ENCODE measurements around the gene CAB39. TPM values are rescaled to one million over a fixed set of nuclear protein-coding genes. Genes with fewer than 3 reads are reported as not detected.
A peak's percentile ranks its signal among the peaks of the same experiment; 100 is the strongest.

The CAB39 gene
- total RNA-seq, 4 donors from 2014 or later, result 67.3 to 137 (median 123) TPM

DNA sequence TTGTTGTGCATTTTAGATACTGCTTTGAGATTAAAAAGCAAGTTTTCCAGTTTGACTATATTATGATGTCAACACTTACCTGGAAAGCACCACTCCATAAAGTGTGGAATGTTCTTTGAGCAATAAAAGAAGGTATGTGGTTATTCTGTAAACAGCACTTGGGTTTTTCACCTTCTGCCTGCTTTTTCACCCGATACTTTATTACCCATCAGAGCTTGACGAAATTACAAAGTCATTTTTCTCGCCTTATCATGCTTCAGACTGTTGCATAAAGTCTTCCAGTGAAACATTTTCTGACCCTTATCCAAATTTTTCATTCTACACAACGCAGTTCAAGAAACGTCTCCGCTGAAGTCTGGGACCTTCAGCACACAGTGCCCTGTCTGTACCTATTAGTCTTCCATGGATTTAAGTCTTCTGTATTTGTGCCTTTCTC is 25.2 kb downstream of the CAB39 start:
- no peaks in the 10 kb centered on the region for H3K27me3 ChIP-seq
- H3K4me1 ChIP-seq, result peaks cover 35 to 69% (median 58%) of the 10 kb centered on the region in 4 donors
- in situ Hi-C loops (cut with MboI; ENCODE audit: low pct_ligation_motif_present in 1 of 4, low pct_unique_long_range_greater_than_20kb in 1 of 4, low sequenced_read_pairs in 3 of 4) (no loop called here), intact Hi-C loops (cut with DNase I; ENCODE audit: low total_unique reads) (no loop called here)
- TF ChIP-seq POLR2AphosphoS5 (IDR thresholded peaks at IDR 0.05) (peak in 2 of 3 donors; percentile 32 to 54), POLR2A (IDR thresholded peaks at IDR 0.05) (no peak), EP300 (IDR thresholded peaks at IDR 0.05; ENCODE audit: low read depth) (peak; percentile 11)
- TF ChIP-seq, protein P1, sequence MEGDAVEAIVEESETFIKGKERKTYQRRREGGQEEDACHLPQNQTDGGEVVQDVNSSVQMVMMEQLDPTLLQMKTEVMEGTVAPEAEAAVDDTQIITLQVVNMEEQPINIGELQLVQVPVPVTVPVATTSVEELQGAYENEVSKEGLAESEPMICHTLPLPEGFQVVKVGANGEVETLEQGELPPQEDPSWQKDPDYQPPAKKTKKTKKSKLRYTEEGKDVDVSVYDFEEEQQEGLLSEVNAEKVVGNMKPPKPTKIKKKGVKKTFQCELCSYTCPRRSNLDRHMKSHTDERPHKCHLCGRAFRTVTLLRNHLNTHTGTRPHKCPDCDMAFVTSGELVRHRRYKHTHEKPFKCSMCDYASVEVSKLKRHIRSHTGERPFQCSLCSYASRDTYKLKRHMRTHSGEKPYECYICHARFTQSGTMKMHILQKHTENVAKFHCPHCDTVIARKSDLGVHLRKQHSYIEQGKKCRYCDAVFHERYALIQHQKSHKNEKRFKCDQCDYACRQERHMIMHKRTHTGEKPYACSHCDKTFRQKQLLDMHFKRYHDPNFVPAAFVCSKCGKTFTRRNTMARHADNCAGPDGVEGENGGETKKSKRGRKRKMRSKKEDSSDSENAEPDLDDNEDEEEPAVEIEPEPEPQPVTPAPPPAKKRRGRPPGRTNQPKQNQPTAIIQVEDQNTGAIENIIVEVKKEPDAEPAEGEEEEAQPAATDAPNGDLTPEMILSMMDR (IDR thresholded peaks at IDR 0.05), result no peak
- H3K9me3 ChIP-seq, result no peaks in the 10 kb centered on the region
- H3K4me3 ChIP-seq, result no peak overlapping the region
- WGBS, 2 donors (ENCODE audit: low coverage in 1 of 2), result 21 to 47% methylated on average over 5 to 6 of the region's 6 CpGs
- no peak for DNase-seq
- peak overlapping the region; percentile 78 to 87 (median 85) for H3K27ac ChIP-seq
- no peaks in the 10 kb centered on the region for H3K36me3 ChIP-seq

- Histone ChIP-seq H3K4me3 (no peak overlapping the region), H3K27me3 (no peaks in the 10 kb centered on the region), H3K4me1 (peaks cover 31 to 63% (median 52%) of the 10 kb centered on the region in 4 donors), H3K27ac (peak overlapping the region; percentile 78 to 87 (median 85)), H3K9me3 (no peaks in the 10 kb centered on the region), H3K36me3 (no peaks in the 10 kb centered on the region)
- 8 to 22% methylated on average over 1 of the region's 1 CpG for WGBS, 2 donors (ENCODE audit: low coverage in 1 of 2)
- no peak for DNase-seq
- intact Hi-C loops (cut with DNase I; ENCODE audit: low total_unique reads), result no loop called here
- in situ Hi-C loops (cut with MboI; ENCODE audit: low pct_ligation_motif_present in 1 of 4, low pct_unique_long_range_greater_than_20kb in 1 of 4, low sequenced_read_pairs in 3 of 4), result no loop called here
- TF ChIP-seq, protein P1 (IDR thresholded peaks at IDR 0.05), result no peak
- TF ChIP-seq POLR2A (IDR thresholded peaks at IDR 0.05), result no peak
- no peak for TF ChIP-seq EP300 (IDR thresholded peaks at IDR 0.05; ENCODE audit: low read depth)
- no peak for TF ChIP-seq POLR2AphosphoS5 (IDR thresholded peaks at IDR 0.05)
Measured at GRCh38 chr2:230738391-230738811, 25.8 kb downstream of the CAB39 start.

- in situ Hi-C loops (cut with MboI; ENCODE audit: low pct_ligation_motif_present in 1 of 4, low pct_unique_long_range_greater_than_20kb in 1 of 4, low sequenced_read_pairs in 3 of 4) (no loop called here), intact Hi-C loops (cut with DNase I; ENCODE audit: low total_unique reads) (no loop called here)
- H3K9me3 ChIP-seq, result no peaks in the 10 kb centered on the region
- no peaks in the 10 kb centered on the region for H3K36me3 ChIP-seq
- H3K27ac ChIP-seq, result peak overlapping the region; percentile 78 to 87 (median 85)
- no peaks in the 10 kb centered on the region for H3K27me3 ChIP-seq
- TF ChIP-seq, protein P1 (IDR thresholded peaks at IDR 0.05), result no peak
- peak in 1 of 3 donors; percentile 16 for TF ChIP-seq POLR2AphosphoS5 (IDR thresholded peaks at IDR 0.05)
- peaks cover 28 to 58% (median 47%) of the 10 kb centered on the region in 4 donors for H3K4me1 ChIP-seq
- H3K4me3 ChIP-seq, result no peak overlapping the region
- no peak for DNase-seq
- WGBS, 2 donors (ENCODE audit: low coverage in 1 of 2), result 44 to 46% methylated on average over 2 of the region's 2 CpGs
Measured at GRCh38 chr2:230738924-230739323, 26.3 kb downstream of the CAB39 start.

GRCh38 chr2:230739961-230740360 is 27.3 kb downstream of the CAB39 start:
- Histone ChIP-seq H3K9me3 (no peaks in the 10 kb centered on the region), H3K27me3 (no peaks in the 10 kb centered on the region), H3K4me1 (peaks cover 28 to 50% (median 40%) of the 10 kb centered on the region in 4 donors), H3K27ac (peak overlapping the region in 3 of 4 donors; percentile 78 to 87 (median 83)), H3K36me3 (no peaks in the 10 kb centered on the region), H3K4me3 (no peak overlapping the region)
- in situ Hi-C loops (cut with MboI; ENCODE audit: low pct_ligation_motif_present in 1 of 4, low pct_unique_long_range_greater_than_20kb in 1 of 4, low sequenced_read_pairs in 3 of 4), result no loop called here
- DNase-seq, result no peak
- TF ChIP-seq POLR2AphosphoS5 (IDR thresholded peaks at IDR 0.05) (no peak), POLR2A (IDR thresholded peaks at IDR 0.05) (no peak), EP300 (IDR thresholded peaks at IDR 0.05; ENCODE audit: low read depth) (no peak)
- TF ChIP-seq, protein P1 (IDR thresholded peaks at IDR 0.05), result no peak
- 80 to 82% methylated on average over 1 to 2 of the region's 2 CpGs for WGBS, 2 donors (ENCODE audit: low coverage in 1 of 2)
- intact Hi-C loops (cut with DNase I; ENCODE audit: low total_unique reads), result no loop called here
